Measurements from ENCODE around the gene F8.

DNA sequence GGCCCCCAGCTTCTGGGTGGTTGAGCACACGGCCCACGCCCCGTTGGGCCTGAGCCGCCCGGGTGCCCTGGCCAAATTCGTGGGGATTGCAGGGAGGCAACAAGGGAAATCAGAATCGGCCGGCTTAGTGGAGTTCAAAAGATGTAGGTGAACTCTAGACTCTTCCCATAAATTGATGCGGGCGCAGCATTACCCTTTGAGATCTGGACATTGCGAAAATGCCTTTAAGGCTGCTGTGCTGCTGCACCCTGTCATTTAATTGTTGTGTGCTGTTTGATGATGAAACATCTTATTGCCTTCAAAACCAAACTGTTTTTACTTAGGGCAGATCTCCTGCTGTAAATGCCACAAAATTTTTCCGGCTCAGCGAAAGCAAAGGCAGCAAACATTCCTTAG lies 216.8 kb downstream of the F8 start:
- TF ChIP-seq POLR2AphosphoS5 (IDR thresholded peaks at IDR 0.05; ENCODE audit: low read depth, low read length) (no peak), SRF (IDR thresholded peaks at IDR 0.05; ENCODE audit: low read depth) (no peak), EZH2phosphoT487 (IDR thresholded peaks at IDR 0.05; ENCODE audit: borderline replicate concordance) (no peak), POLR2A (IDR thresholded peaks at IDR 0.05; ENCODE audit: borderline replicate concordance, extremely low read depth, insufficient read depth, insufficient read length) (no peak), RAD21 (IDR thresholded peaks at IDR 0.05; ENCODE audit: low read depth) (no peak), EZH2 (IDR thresholded peaks at IDR 0.05) (no peak)
- TF ChIP-seq, protein P1, sequence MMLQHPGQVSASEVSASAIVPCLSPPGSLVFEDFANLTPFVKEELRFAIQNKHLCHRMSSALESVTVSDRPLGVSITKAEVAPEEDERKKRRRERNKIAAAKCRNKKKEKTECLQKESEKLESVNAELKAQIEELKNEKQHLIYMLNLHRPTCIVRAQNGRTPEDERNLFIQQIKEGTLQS (IDR thresholded peaks at IDR 0.05): no peak
- TF ChIP-seq, protein P2, sequence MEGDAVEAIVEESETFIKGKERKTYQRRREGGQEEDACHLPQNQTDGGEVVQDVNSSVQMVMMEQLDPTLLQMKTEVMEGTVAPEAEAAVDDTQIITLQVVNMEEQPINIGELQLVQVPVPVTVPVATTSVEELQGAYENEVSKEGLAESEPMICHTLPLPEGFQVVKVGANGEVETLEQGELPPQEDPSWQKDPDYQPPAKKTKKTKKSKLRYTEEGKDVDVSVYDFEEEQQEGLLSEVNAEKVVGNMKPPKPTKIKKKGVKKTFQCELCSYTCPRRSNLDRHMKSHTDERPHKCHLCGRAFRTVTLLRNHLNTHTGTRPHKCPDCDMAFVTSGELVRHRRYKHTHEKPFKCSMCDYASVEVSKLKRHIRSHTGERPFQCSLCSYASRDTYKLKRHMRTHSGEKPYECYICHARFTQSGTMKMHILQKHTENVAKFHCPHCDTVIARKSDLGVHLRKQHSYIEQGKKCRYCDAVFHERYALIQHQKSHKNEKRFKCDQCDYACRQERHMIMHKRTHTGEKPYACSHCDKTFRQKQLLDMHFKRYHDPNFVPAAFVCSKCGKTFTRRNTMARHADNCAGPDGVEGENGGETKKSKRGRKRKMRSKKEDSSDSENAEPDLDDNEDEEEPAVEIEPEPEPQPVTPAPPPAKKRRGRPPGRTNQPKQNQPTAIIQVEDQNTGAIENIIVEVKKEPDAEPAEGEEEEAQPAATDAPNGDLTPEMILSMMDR (IDR thresholded peaks at IDR 0.05 in 2 of 3, conservative IDR thresholded peaks at IDR 0.05 in 1 of 3; ENCODE audit: borderline replicate concordance in 1 of 3, insufficient read depth in 1 of 3, low read depth in 2 of 3, low read length in 2 of 3): no peak
